CD14-positive monocyte (primary cell): ENCODE data around the gene PEAK1. TPM values are rescaled to one million over a fixed set of nuclear protein-coding genes. Genes with fewer than 3 reads are reported as not detected.

ENCODE experiments used
- DNase-seq, 3 donors: peaks; one replicate each; pipeline ENCODE4 v3.0.0-alpha.2; 2011 to 2022
- H2AFZ ChIP-seq: 2 replicates; pipeline ENCODE4 v1.6.0; 2012; ENCODE audit warnings: mild to moderate bottlenecking, low read depth, low read length, inconsistent platforms; ENCODE audit not compliant: insufficient read depth, poor library complexity, severe bottlenecking
- H3K27ac ChIP-seq, 2 donors: 1 replicate in 1 of 2; 2 replicates in 1 of 2; pipeline ENCODE4 v1.5.1; 2012 to 2013; ENCODE audit warnings: low read length in 2 of 2, control low read depth in 1 of 2, inconsistent platforms in 1 of 2, low read depth in 1 of 2, mild to moderate bottlenecking in 1 of 2
- H3K27me3 ChIP-seq, 2 donors: one replicate each; pipeline versions ENCODE4 v1.6.0 to v1.6.1; 2011 to 2013; ENCODE audit warnings: low read length in 2 of 2; ENCODE audit not compliant: control insufficient read depth in 2 of 2, insufficient read depth in 2 of 2
- H3K36me3 ChIP-seq, 2 donors: replicated peaks in 1 of 2; 1 replicate in 1 of 2; 2 replicates in 1 of 2; pipeline versions ENCODE4 v1.5.1 to v1.6.1; 2012 to 2013; ENCODE audit warnings: low read length in 2 of 2, control low read depth in 1 of 2, inconsistent platforms in 1 of 2, mild to moderate bottlenecking in 1 of 2; ENCODE audit not compliant: insufficient read depth in 2 of 2, control insufficient read depth in 1 of 2
- H3K4me1 ChIP-seq, 2 donors: 1 replicate in 1 of 2; 2 replicates in 1 of 2; pipeline versions ENCODE4 v1.5.1 to v1.6.1; 2012 to 2013; ENCODE audit warnings: low read length in 2 of 2, control low read depth in 1 of 2, inconsistent platforms in 1 of 2, mild to moderate bottlenecking in 1 of 2, moderate library complexity in 1 of 2; ENCODE audit not compliant: insufficient read depth in 2 of 2, control insufficient read depth in 1 of 2
- H3K4me2 ChIP-seq: replicated peaks from 2 replicates; pipeline ENCODE3; 2012; ENCODE audit warnings: low read length, moderate library complexity, mild to moderate bottlenecking; ENCODE audit not compliant: poor library complexity, severe bottlenecking; ENCODE audit errors: extremely low read depth
- H3K4me3 ChIP-seq, 3 experiments: fragments of 200-600 bp in 1 of 3; sonication (generic) in 1 of 3; replicated peaks in 1 of 3; 1 replicate in 2 of 3; 2 replicates in 1 of 3; pipeline ENCODE4 v1.5.1; 2011 to 2013; ENCODE audit warnings: low read length in 3 of 3, mild to moderate bottlenecking in 3 of 3, control low read depth in 2 of 3, low read depth in 2 of 3, inconsistent platforms in 1 of 3, moderate library complexity in 1 of 3
- H3K79me2 ChIP-seq: 2 replicates; pipeline ENCODE4 v1.6.0; 2012; ENCODE audit warnings: mild to moderate bottlenecking, control low read depth, inconsistent platforms, low read length, moderate library complexity; ENCODE audit not compliant: insufficient read depth
- H3K9ac ChIP-seq: 2 replicates; pipeline ENCODE4 v1.6.0; 2017; ENCODE audit warnings: low read length, mild to moderate bottlenecking; ENCODE audit not compliant: insufficient read depth, poor library complexity, severe bottlenecking
- H3K9me3 ChIP-seq, 2 donors: replicated peaks in 1 of 2; 1 replicate in 1 of 2; 2 replicates in 1 of 2; pipeline versions ENCODE4 v1.5.1 to v1.6.1; 2012 to 2013; ENCODE audit warnings: low read length in 2 of 2, control low read depth in 1 of 2; ENCODE audit not compliant: control insufficient read depth in 1 of 2, insufficient read depth in 1 of 2
- H4K20me1 ChIP-seq: 2 replicates; pipeline ENCODE4 v1.6.0; 2012; ENCODE audit warnings: mild to moderate bottlenecking, low read length, control low read depth, moderate library complexity; ENCODE audit not compliant: insufficient read depth
- H3K27ac Mint-ChIP-seq, 7 donors: one replicate each; pipeline ENCODE4 v1.8.0; 2020; ENCODE audit warnings: mild to moderate bottlenecking in 7 of 7, mixed read lengths in 7 of 7, moderate library complexity in 6 of 7, inconsistent platforms in 2 of 7
- H3K27me3 Mint-ChIP-seq, 3 donors: one replicate each; pipeline ENCODE4 v1.8.0; 2021 to 2022; ENCODE audit warnings: low read depth in 3 of 3, mild to moderate bottlenecking in 3 of 3, mixed read lengths in 3 of 3, moderate library complexity in 3 of 3, inconsistent platforms in 1 of 3
- H3K36me3 Mint-ChIP-seq, 2 donors: one replicate each; pipeline ENCODE4 v1.8.0; 2020; ENCODE audit warnings: mixed read lengths in 2 of 2, inconsistent platforms in 1 of 2, mild to moderate bottlenecking in 1 of 2
- H3K4me1 Mint-ChIP-seq: one replicate; pipeline ENCODE4 v1.8.0; 2020; ENCODE audit warnings: mild to moderate bottlenecking, mixed read lengths
- H3K4me3 Mint-ChIP-seq, 2 donors: one replicate each; pipeline ENCODE4 v1.8.0; 2020; ENCODE audit warnings: mild to moderate bottlenecking in 2 of 2, mixed read lengths in 2 of 2, moderate library complexity in 1 of 2
- H3K9me3 Mint-ChIP-seq, 7 donors: one replicate each; pipeline ENCODE4 v1.8.0; 2020 to 2022; ENCODE audit warnings: mixed read lengths in 7 of 7, mild to moderate bottlenecking in 6 of 7, moderate library complexity in 6 of 7, inconsistent platforms in 2 of 7
- intact Hi-C, 2 donors: fragments of 100-400 bp; cut with micrococcal nuclease; formaldehyde crosslinking; loops; one replicate each; pipeline versions ENCODE4 v1.15.0 to v1.15.1; 2023
- polyA plus RNA-seq, 3 donors: library from polyadenylated mRNA; depleted of rRNA in 1 of 3; unstranded in 2 of 3; stranded (reverse) in 1 of 3; fragments of 300-500 nt in 2 of 3; fragments of >200 nt in 1 of 3; fragmentation: Illumina TruSeq in 2 of 3; gene quantifications; 1 replicate in 2 of 3; 2 replicates in 1 of 3; pipeline ENCODE4 v1.2.3, GENCODE V29; 2012 to 2021
- TF ChIP-seq, protein P1 (sequence below): fragments of 200-600 bp; IDR thresholded peaks from one replicate; pipeline ENCODE4 v1.8.0; 2022; ENCODE audit warnings: antibody characterized with exemption, mild to moderate bottlenecking

PEAK1 gene
- polyA plus RNA-seq, 3 donors: 0.85 to 8.7 (median 1.1) TPM

GRCh38 chr15:77384589-77385359 is 35.1 kb downstream of the PEAK1 start:
- H3K4me1 ChIP-seq: peaks cover 5 to 16% of the 10 kb centered on the region in 2 donors
- H3K36me3 ChIP-seq: no peaks in the 10 kb centered on the region
- intact Hi-C loops: no loop called here
- no peaks in the 10 kb centered on the region for H3K9me3 ChIP-seq
- H3K79me2 ChIP-seq: no peaks in the 10 kb centered on the region
- H3K27ac Mint-ChIP-seq: peak overlapping the region in 1 of 7 donors; percentile 13
- no peaks in the 10 kb centered on the region for H3K27me3 ChIP-seq
- TF ChIP-seq, protein P1, sequence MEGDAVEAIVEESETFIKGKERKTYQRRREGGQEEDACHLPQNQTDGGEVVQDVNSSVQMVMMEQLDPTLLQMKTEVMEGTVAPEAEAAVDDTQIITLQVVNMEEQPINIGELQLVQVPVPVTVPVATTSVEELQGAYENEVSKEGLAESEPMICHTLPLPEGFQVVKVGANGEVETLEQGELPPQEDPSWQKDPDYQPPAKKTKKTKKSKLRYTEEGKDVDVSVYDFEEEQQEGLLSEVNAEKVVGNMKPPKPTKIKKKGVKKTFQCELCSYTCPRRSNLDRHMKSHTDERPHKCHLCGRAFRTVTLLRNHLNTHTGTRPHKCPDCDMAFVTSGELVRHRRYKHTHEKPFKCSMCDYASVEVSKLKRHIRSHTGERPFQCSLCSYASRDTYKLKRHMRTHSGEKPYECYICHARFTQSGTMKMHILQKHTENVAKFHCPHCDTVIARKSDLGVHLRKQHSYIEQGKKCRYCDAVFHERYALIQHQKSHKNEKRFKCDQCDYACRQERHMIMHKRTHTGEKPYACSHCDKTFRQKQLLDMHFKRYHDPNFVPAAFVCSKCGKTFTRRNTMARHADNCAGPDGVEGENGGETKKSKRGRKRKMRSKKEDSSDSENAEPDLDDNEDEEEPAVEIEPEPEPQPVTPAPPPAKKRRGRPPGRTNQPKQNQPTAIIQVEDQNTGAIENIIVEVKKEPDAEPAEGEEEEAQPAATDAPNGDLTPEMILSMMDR: no peak
- H3K4me1 Mint-ChIP-seq: peaks cover 31% of the 10 kb centered on the region
- H3K4me3 Mint-ChIP-seq: no peak overlapping the region
- no peak overlapping the region for H3K9ac ChIP-seq
- H3K27ac ChIP-seq: no peak overlapping the region
- no peak overlapping the region for H3K4me3 ChIP-seq
- H3K4me2 ChIP-seq: no peak overlapping the region
- peaks cover 0 to 1% (median 0%) of the 10 kb centered on the region in 7 donors for H3K9me3 Mint-ChIP-seq
- peak in 2 of 3 donors; percentile 2 to 5 for DNase-seq
- H4K20me1 ChIP-seq: peaks cover 4% of the 10 kb centered on the region
- no peaks in the 10 kb centered on the region for H3K36me3 Mint-ChIP-seq
- H3K27me3 Mint-ChIP-seq: peaks cover 0 to 3% (median 0%) of the 10 kb centered on the region in 3 donors
- H2AFZ ChIP-seq: no peak overlapping the region

GRCh38 chr15:77384086-77384485 is 35.8 kb downstream of the PEAK1 start:
- Mint-ChIP-seq H3K4me3 (no peak overlapping the region), H3K27me3 (peaks cover 0 to 3% (median 0%) of the 10 kb centered on the region in 3 donors), H3K4me1 (peaks cover 31% of the 10 kb centered on the region), H3K36me3 (no peaks in the 10 kb centered on the region), H3K27ac (no peak overlapping the region), H3K9me3 (peaks cover 0 to 1% (median 0%) of the 10 kb centered on the region in 7 donors)
- H4K20me1 ChIP-seq: peaks cover 4% of the 10 kb centered on the region
- intact Hi-C loops: no loop called here
- no peaks in the 10 kb centered on the region for H3K79me2 ChIP-seq
- no peak for DNase-seq
- TF ChIP-seq, protein P1: no peak
- no peak overlapping the region for H3K4me2 ChIP-seq
- no peak overlapping the region for H3K4me3 ChIP-seq
- H3K36me3 ChIP-seq: no peaks in the 10 kb centered on the region
- H3K9me3 ChIP-seq: no peaks in the 10 kb centered on the region
- H3K27me3 ChIP-seq: no peaks in the 10 kb centered on the region
- no peak overlapping the region for H3K9ac ChIP-seq
- H3K27ac ChIP-seq: no peak overlapping the region
- H2AFZ ChIP-seq: no peak overlapping the region
- H3K4me1 ChIP-seq: peaks cover 5 to 16% of the 10 kb centered on the region in 2 donors
